Measurements from ENCODE around the gene NEK11.

Gene NEK11

DNA sequence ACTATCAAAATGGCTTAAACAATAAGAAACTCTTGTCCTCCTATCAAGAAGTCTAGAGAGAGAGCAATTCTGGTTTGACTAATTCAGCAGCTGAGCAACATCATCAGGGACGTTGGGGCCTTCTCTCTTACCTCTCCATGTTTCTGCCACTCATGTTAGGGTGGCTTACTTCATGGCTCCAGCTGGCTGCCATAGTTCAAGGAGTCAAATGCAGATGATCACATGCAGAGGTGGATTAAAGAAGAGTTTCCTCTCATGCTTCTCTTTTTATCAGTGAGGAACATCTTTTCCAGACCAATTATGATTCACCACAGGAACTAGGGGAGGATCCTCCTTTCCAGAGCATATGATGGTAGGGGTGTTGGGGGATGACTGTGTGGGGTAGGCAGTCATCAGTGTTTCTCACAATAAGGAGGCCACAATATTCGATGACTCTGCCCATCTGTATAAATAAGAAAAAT, 45.5 kb downstream of the NEK11 start:
- H3K4me3 ChIP-seq (ENCODE audit: low read depth, low read length) = no peak overlapping the region
- no peaks in the 10 kb centered on the region for H3K79me1 ChIP-seq (ENCODE audit: low read length)
- no peak overlapping the region for H3K9ac ChIP-seq (ENCODE audit: low read length)
- H3K23ac ChIP-seq (ENCODE audit: low read length) = no peak overlapping the region
- H4K8ac ChIP-seq (ENCODE audit: low read depth, low read length) = no peak overlapping the region
- H3K36me3 ChIP-seq (ENCODE audit: control insufficient read depth in 1 of 2, insufficient read depth in 2 of 2, low read length in 2 of 2) = no peaks in the 10 kb centered on the region
- no peaks in the 10 kb centered on the region for H3K4me1 ChIP-seq (ENCODE audit: control insufficient read depth in 1 of 2, insufficient read depth in 2 of 2, low read length in 2 of 2)
- no peak overlapping the region for H2BK5ac ChIP-seq (ENCODE audit: low read depth, low read length, poor library complexity)
- no peak overlapping the region for H3K14ac ChIP-seq (ENCODE audit: low read length)
- H3K9me3 ChIP-seq (ENCODE audit: insufficient read depth, low read depth, low read length) = no peaks in the 10 kb centered on the region
- H2AFZ ChIP-seq (ENCODE audit: insufficient read depth, low read length, poor library complexity) = no peak overlapping the region
- H3K18ac ChIP-seq (ENCODE audit: low read length) = no peak overlapping the region
- DNase-seq = peak; percentile 67 to 87
- no peak overlapping the region for H3K4me2 ChIP-seq (ENCODE audit: low read length)
- H2BK120ac ChIP-seq (ENCODE audit: insufficient read depth, low read length, poor library complexity) = no peak overlapping the region
- no peak overlapping the region for H2BK12ac ChIP-seq (ENCODE audit: low read length)
- H2AK5ac ChIP-seq (ENCODE audit: low read length) = no peak overlapping the region
- H3K79me2 ChIP-seq (ENCODE audit: control insufficient read depth, insufficient read depth, low read length, poor library complexity) = no peaks in the 10 kb centered on the region
- no peak overlapping the region for H4K91ac ChIP-seq (ENCODE audit: low read depth, low read length)
- H3K4ac ChIP-seq (ENCODE audit: low read depth, low read length) = no peak overlapping the region
- WGBS (ENCODE audit: extremely low coverage, insufficient coverage, insufficient read length) = no CpG with 5 or more reads among the region's 2 CpGs
- no peak overlapping the region for H4K12ac ChIP-seq (ENCODE audit: low read depth, low read length)
- H3K27me3 ChIP-seq (ENCODE audit: insufficient read depth, low read length) = no peaks in the 10 kb centered on the region
- H3K27ac ChIP-seq (ENCODE audit: low read depth, low read length) = no peak overlapping the region

DNA sequence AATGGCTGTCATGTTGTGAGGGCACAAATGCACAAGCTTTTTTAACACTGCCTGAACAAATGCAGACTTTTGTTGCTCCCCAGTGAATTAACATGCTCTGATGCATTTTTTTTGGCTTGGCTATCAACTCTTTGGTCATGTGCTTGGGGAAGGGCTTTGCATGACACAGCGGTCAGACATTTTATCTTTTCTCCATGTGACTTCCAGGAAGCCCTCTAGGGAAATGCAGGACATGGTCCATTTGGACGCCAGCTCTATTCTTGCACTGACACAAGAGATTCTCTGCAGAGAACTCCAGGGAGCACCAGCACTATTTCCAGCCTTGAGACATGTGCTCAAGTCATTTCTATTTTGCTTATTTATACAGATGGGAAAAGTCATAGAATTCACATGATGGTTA, 46.2 kb downstream of the NEK11 start:
- no peak overlapping the region for H2BK12ac ChIP-seq (ENCODE audit: low read length)
- H3K36me3 ChIP-seq (ENCODE audit: control insufficient read depth in 1 of 2, insufficient read depth in 2 of 2, low read length in 2 of 2) = no peaks in the 10 kb centered on the region
- H3K4me1 ChIP-seq (ENCODE audit: control insufficient read depth in 1 of 2, insufficient read depth in 2 of 2, low read length in 2 of 2) = no peaks in the 10 kb centered on the region
- H3K4me3 ChIP-seq (ENCODE audit: low read depth, low read length) = no peak overlapping the region
- no peaks in the 10 kb centered on the region for H3K79me1 ChIP-seq (ENCODE audit: low read length)
- H3K18ac ChIP-seq (ENCODE audit: low read length) = no peak overlapping the region
- no peak overlapping the region for H3K4ac ChIP-seq (ENCODE audit: low read depth, low read length)
- H3K4me2 ChIP-seq (ENCODE audit: low read length) = no peak overlapping the region
- no peaks in the 10 kb centered on the region for H3K27me3 ChIP-seq (ENCODE audit: insufficient read depth, low read length)
- no peak overlapping the region for H4K12ac ChIP-seq (ENCODE audit: low read depth, low read length)
- H3K9me3 ChIP-seq (ENCODE audit: insufficient read depth, low read depth, low read length) = no peaks in the 10 kb centered on the region
- H2BK120ac ChIP-seq (ENCODE audit: insufficient read depth, low read length, poor library complexity) = no peak overlapping the region
- H2AFZ ChIP-seq (ENCODE audit: insufficient read depth, low read length, poor library complexity) = no peak overlapping the region
- no CpG with 5 or more reads among the region's 2 CpGs for WGBS (ENCODE audit: extremely low coverage, insufficient coverage, insufficient read length)
- H3K9ac ChIP-seq (ENCODE audit: low read length) = no peak overlapping the region
- no peak overlapping the region for H4K8ac ChIP-seq (ENCODE audit: low read depth, low read length)
- no peak overlapping the region for H3K27ac ChIP-seq (ENCODE audit: low read depth, low read length)
- no peak overlapping the region for H2AK5ac ChIP-seq (ENCODE audit: low read length)
- no peak overlapping the region for H2BK5ac ChIP-seq (ENCODE audit: low read depth, low read length, poor library complexity)
- no peaks in the 10 kb centered on the region for H3K79me2 ChIP-seq (ENCODE audit: control insufficient read depth, insufficient read depth, low read length, poor library complexity)
- peak; percentile 87 to 96 for DNase-seq
- H3K23ac ChIP-seq (ENCODE audit: low read length) = peak overlapping the region; percentile 23
- no peak overlapping the region for H3K14ac ChIP-seq (ENCODE audit: low read length)
- H4K91ac ChIP-seq (ENCODE audit: low read depth, low read length) = no peak overlapping the region

DNA sequence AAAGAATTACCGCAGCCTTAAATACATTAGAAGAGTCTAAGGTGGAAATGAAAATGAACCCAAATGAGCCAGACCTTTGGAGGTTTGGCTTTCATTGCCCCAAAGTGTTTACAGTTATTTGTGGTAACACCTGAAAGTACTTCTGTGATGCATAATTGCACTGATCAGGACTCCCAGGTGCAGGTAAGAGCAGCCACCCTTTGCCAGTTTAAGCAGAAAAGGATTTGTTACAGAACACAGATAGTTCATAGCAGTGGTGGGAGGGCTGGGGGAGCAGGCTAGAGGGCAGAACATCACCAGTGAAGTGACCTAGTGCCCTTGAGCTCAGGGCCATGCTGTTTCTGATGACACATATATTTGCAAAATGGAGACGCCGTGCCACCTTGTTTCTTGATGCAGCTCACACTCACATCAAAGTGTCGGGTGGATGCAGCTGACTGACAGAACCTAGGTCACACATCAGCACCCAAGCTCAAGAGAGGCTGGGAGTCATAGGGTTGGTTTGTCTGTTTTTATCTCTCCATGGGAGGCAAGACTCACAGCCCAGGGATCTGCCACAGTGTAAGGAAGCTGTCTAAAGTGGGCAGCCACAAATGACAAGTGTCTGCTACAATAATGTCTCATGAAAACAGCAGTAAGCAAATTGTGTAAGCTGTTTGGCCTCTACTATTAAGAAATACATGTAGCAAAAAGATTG, 49.1 kb downstream of the NEK11 start:
- H2BK12ac ChIP-seq (ENCODE audit: low read length) = no peak overlapping the region
- no peaks in the 10 kb centered on the region for H3K79me1 ChIP-seq (ENCODE audit: low read length)
- H3K9me3 ChIP-seq (ENCODE audit: insufficient read depth, low read depth, low read length) = no peaks in the 10 kb centered on the region
- H3K9ac ChIP-seq (ENCODE audit: low read length) = no peak overlapping the region
- no peak overlapping the region for H3K27ac ChIP-seq (ENCODE audit: low read depth, low read length)
- no peak overlapping the region for H3K4me3 ChIP-seq (ENCODE audit: low read depth, low read length)
- H3K4ac ChIP-seq (ENCODE audit: low read depth, low read length) = no peak overlapping the region
- no CpG with 5 or more reads among the region's 4 CpGs for WGBS (ENCODE audit: extremely low coverage, insufficient coverage, insufficient read length)
- no peak overlapping the region for H3K18ac ChIP-seq (ENCODE audit: low read length)
- H3K4me1 ChIP-seq (ENCODE audit: control insufficient read depth in 1 of 2, insufficient read depth in 2 of 2, low read length in 2 of 2) = no peaks in the 10 kb centered on the region
- DNase-seq = no peak
- H4K12ac ChIP-seq (ENCODE audit: low read depth, low read length) = no peak overlapping the region
- no peaks in the 10 kb centered on the region for H3K79me2 ChIP-seq (ENCODE audit: control insufficient read depth, insufficient read depth, low read length, poor library complexity)
- no peak overlapping the region for H3K23ac ChIP-seq (ENCODE audit: low read length)
- no peak overlapping the region for H3K14ac ChIP-seq (ENCODE audit: low read length)
- H3K36me3 ChIP-seq (ENCODE audit: control insufficient read depth in 1 of 2, insufficient read depth in 2 of 2, low read length in 2 of 2) = no peaks in the 10 kb centered on the region
- H2BK120ac ChIP-seq (ENCODE audit: insufficient read depth, low read length, poor library complexity) = no peak overlapping the region
- H2AK5ac ChIP-seq (ENCODE audit: low read length) = no peak overlapping the region
- no peak overlapping the region for H4K91ac ChIP-seq (ENCODE audit: low read depth, low read length)
- no peaks in the 10 kb centered on the region for H3K27me3 ChIP-seq (ENCODE audit: insufficient read depth, low read length)
- no peak overlapping the region for H3K4me2 ChIP-seq (ENCODE audit: low read length)
- no peak overlapping the region for H4K8ac ChIP-seq (ENCODE audit: low read depth, low read length)
- no peak overlapping the region for H2BK5ac ChIP-seq (ENCODE audit: low read depth, low read length, poor library complexity)
- no peak overlapping the region for H2AFZ ChIP-seq (ENCODE audit: insufficient read depth, low read length, poor library complexity)

DNA sequence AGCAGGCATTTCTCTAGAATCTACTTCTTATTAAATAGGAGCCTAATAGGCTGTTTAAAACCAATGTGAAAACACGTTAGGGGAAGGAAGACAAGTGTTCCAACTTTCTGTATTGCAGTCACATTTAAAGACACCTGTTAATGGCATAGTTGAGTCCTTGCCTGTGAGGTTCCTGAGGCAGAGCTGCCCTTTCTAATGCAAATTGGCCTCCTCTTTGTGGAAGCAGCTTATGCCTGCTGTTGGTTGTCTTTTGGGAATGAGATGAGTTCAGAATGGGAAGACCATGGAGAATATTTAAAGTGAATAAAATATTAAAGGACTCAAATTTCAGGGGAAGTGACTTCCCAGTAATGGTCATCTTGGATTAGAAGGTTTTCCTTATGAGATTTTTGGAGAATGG, 51.2 kb downstream of the NEK11 start:
- no peak overlapping the region for H3K4me2 ChIP-seq (ENCODE audit: low read length)

More for the DNA sequence above, 51.2 kb downstream of the NEK11 start:
- H3K36me3 ChIP-seq (ENCODE audit: control insufficient read depth in 1 of 2, insufficient read depth in 2 of 2, low read length in 2 of 2) = no peaks in the 10 kb centered on the region
- H2AFZ ChIP-seq (ENCODE audit: insufficient read depth, low read length, poor library complexity) = no peak overlapping the region
- no peak overlapping the region for H3K9ac ChIP-seq (ENCODE audit: low read length)
- no peak overlapping the region for H2BK12ac ChIP-seq (ENCODE audit: low read length)
- no peak overlapping the region for H4K91ac ChIP-seq (ENCODE audit: low read depth, low read length)
- no peak overlapping the region for H3K4me3 ChIP-seq (ENCODE audit: low read depth, low read length)
- WGBS (ENCODE audit: extremely low coverage, insufficient coverage, insufficient read length) = no CpG with 5 or more reads among the region's 1 CpG
- no peaks in the 10 kb centered on the region for H3K4me1 ChIP-seq (ENCODE audit: control insufficient read depth in 1 of 2, insufficient read depth in 2 of 2, low read length in 2 of 2)
- no peak overlapping the region for H2BK5ac ChIP-seq (ENCODE audit: low read depth, low read length, poor library complexity)
- no peak overlapping the region for H3K14ac ChIP-seq (ENCODE audit: low read length)
- no peak overlapping the region for H3K23ac ChIP-seq (ENCODE audit: low read length)
- H3K18ac ChIP-seq (ENCODE audit: low read length) = no peak overlapping the region
- no peaks in the 10 kb centered on the region for H3K79me1 ChIP-seq (ENCODE audit: low read length)
- no peak overlapping the region for H3K4ac ChIP-seq (ENCODE audit: low read depth, low read length)
- no peak for DNase-seq
- H2AK5ac ChIP-seq (ENCODE audit: low read length) = no peak overlapping the region
- H4K8ac ChIP-seq (ENCODE audit: low read depth, low read length) = no peak overlapping the region
- no peaks in the 10 kb centered on the region for H3K79me2 ChIP-seq (ENCODE audit: control insufficient read depth, insufficient read depth, low read length, poor library complexity)
- H4K12ac ChIP-seq (ENCODE audit: low read depth, low read length) = no peak overlapping the region
- H3K27me3 ChIP-seq (ENCODE audit: insufficient read depth, low read length) = no peaks in the 10 kb centered on the region
- no peak overlapping the region for H2BK120ac ChIP-seq (ENCODE audit: insufficient read depth, low read length, poor library complexity)
- no peaks in the 10 kb centered on the region for H3K9me3 ChIP-seq (ENCODE audit: insufficient read depth, low read depth, low read length)
- no peak overlapping the region for H3K27ac ChIP-seq (ENCODE audit: low read depth, low read length)
